ENCODE data around the gene ZNF860. TPM values are rescaled to one million over a fixed set of nuclear protein-coding genes. Genes with fewer than 3 reads are reported as not detected.

Gene ZNF860
- total and polyA plus RNA-seq, 2 of the 4 experiments (the other 2 are of a cell fraction): 0.18 to 0.26 TPM

Small RNA genes lying within 50 kb of the gene (microRNA-seq; reads per million reads assigned to microRNA genes)
- not detected for gene RF00402 (ENCODE audit: insufficient read depth, insufficient read length)

Small RNA genes lying within 50 kb of the gene (small RNA-seq; reads per million reads assigned to genes)
- 0 reads per million in 5 experiments for gene RF00402

Other genes starting within 250 kb of the ZNF860 start
- 7.2 and 9.5 TPM in 2 replicates for gene OSBPL10, start 488 bp upstream of the ZNF860 start, total RNA-seq (2012; rRNA removed)
- gene OSBPL10, start 488 bp upstream of the ZNF860 start, polyA plus RNA-seq (2012; rRNA removed): 8.0 and 10.1 TPM in 2 replicates
- gene GPD1L, start 124.9 kb downstream of the ZNF860 start, total RNA-seq (2012; rRNA removed): 7.9 and 9.4 TPM in 2 replicates
- 3.1 and 3.9 TPM in 2 replicates for gene GPD1L, start 124.9 kb downstream of the ZNF860 start, polyA plus RNA-seq (2012; rRNA removed)

Data from IMR-90 (cell line).